CD4-positive, alpha-beta memory T cell (primary cell): ENCODE measurements around the gene VIPR2. TPM values are rescaled to one million over a fixed set of nuclear protein-coding genes. Genes with fewer than 3 reads are reported as not detected.
"Not testable (repeated sequence)": the region's sequence is repeated elsewhere in the genome, so short reads cannot be mapped to it uniquely, and the experiment has no call there.

Source experiments
- CTCF ChIA-PET: fragments of 350-600 bp; sonication (Branson Sonifier 250); formaldehyde crosslinking; loops from one replicate; lab custom pipeline; 2021; ENCODE audit warnings: inconsistent platforms; ENCODE audit not compliant: partially characterized antibody; lab: Charles Lee
- POLR2A ChIA-PET: fragments of 350-600 bp; sonication (Branson Sonifier 250); formaldehyde crosslinking; loops from one replicate; lab custom pipeline; 2021; ENCODE audit not compliant: partially characterized antibody; lab: Charles Lee
- DNase-seq, 5 donors: peaks; one replicate each; pipeline versions ENCODE4 v3.0.0 to v3.0.0-alpha.2; 2020 to 2022; ENCODE audit warnings: mixed read lengths in 1 of 5
- H3K27ac ChIP-seq: one replicate; pipeline ENCODE4 v1.7.0; 2013; ENCODE audit warnings: low read depth, low read length
- H3K27me3 ChIP-seq: 2 replicates; pipeline ENCODE4 v1.7.0; 2013; ENCODE audit warnings: mild to moderate bottlenecking, low read length, moderate library complexity; ENCODE audit not compliant: insufficient read depth
- H3K36me3 ChIP-seq: 2 replicates; pipeline ENCODE4 v1.7.0; 2013; ENCODE audit warnings: mild to moderate bottlenecking, low read length, moderate library complexity; ENCODE audit not compliant: insufficient read depth
- H3K4me1 ChIP-seq: 2 replicates; pipeline ENCODE4 v1.7.0; 2013; ENCODE audit warnings: mild to moderate bottlenecking, low read length, moderate library complexity; ENCODE audit not compliant: insufficient read depth
- H3K4me3 ChIP-seq, 2 donors: one replicate each; pipeline ENCODE4 v1.7.0; 2013; ENCODE audit warnings: low read length in 2 of 2, mild to moderate bottlenecking in 1 of 2
- H3K9me3 ChIP-seq, 2 donors: one replicate each; pipeline ENCODE4 v1.7.0; 2013; ENCODE audit warnings: low read length in 2 of 2, control low read depth in 1 of 2; ENCODE audit not compliant: control insufficient read depth in 1 of 2
- H3K27ac Mint-ChIP-seq, 7 donors: one replicate each; pipeline ENCODE4 v1.8.0; 2020 to 2021; ENCODE audit warnings: mixed read lengths in 7 of 7, mild to moderate bottlenecking in 6 of 7, inconsistent platforms in 3 of 7, moderate library complexity in 3 of 7
- H3K27me3 Mint-ChIP-seq, 2 donors: one replicate each; pipeline ENCODE4 v1.8.0; 2020 to 2021; ENCODE audit warnings: mixed read lengths in 2 of 2
- H3K36me3 Mint-ChIP-seq, 2 donors: one replicate each; pipeline ENCODE4 v1.8.0; 2020 to 2021; ENCODE audit warnings: mixed read lengths in 2 of 2, inconsistent platforms in 1 of 2, mild to moderate bottlenecking in 1 of 2
- H3K4me1 Mint-ChIP-seq, 4 donors: one replicate each; pipeline ENCODE4 v1.8.0; 2020 to 2021; ENCODE audit warnings: mixed read lengths in 4 of 4, mild to moderate bottlenecking in 1 of 4
- H3K4me3 Mint-ChIP-seq, 8 donors: one replicate each; pipeline ENCODE4 v1.8.0; 2020 to 2021; ENCODE audit warnings: mixed read lengths in 8 of 8, mild to moderate bottlenecking in 7 of 8, moderate library complexity in 6 of 8, inconsistent platforms in 3 of 8
- H3K9me3 Mint-ChIP-seq, 8 donors: one replicate each; pipeline ENCODE4 v1.8.0; 2020 to 2021; ENCODE audit warnings: mixed read lengths in 8 of 8, mild to moderate bottlenecking in 5 of 8, inconsistent platforms in 3 of 8, moderate library complexity in 1 of 8
- intact Hi-C: fragments of 100-400 bp; cut with micrococcal nuclease; formaldehyde crosslinking; loops from one replicate; pipeline ENCODE4 v1.15.1; 2023
- polyA plus RNA-seq, 2 donors: library from polyadenylated mRNA; unstranded; fragments of 300-500 nt; fragmentation: Illumina TruSeq; gene quantifications; one replicate each; pipeline ENCODE4 v1.2.3, GENCODE V29; 2021
- total RNA-seq, 2 experiments: library from RNA; stranded (reverse); gene quantifications; one replicate each; pipeline ENCODE4 v1.2.3, GENCODE V29; 2021

VIPR2 gene
- total and polyA plus RNA-seq, 4 experiments from 2014 or later, result 0.15 to 0.17 TPM; not detected in 2

GRCh38 chr7:159139202-159139601 is 5.5 kb downstream of the VIPR2 start:
- H3K4me3 ChIP-seq, result no peak overlapping the region
- Mint-ChIP-seq H3K27ac (no peak overlapping the region), H3K27me3 (peaks cover 28 to 31% of the 10 kb centered on the region in 2 donors), H3K9me3 (peaks cover 0 to 2% (median 0%) of the 10 kb centered on the region in 8 donors), H3K36me3 (no peaks in the 10 kb centered on the region), H3K4me3 (no peak overlapping the region), H3K4me1 (peaks cover 0 to 6% (median 2%) of the 10 kb centered on the region in 4 donors)
- no peak overlapping the region for H3K27ac ChIP-seq
- H3K27me3 ChIP-seq, result peaks cover 15% of the 10 kb centered on the region
- H3K9me3 ChIP-seq, result no peaks in the 10 kb centered on the region
- POLR2A ChIA-PET, result no interaction called here
- CTCF ChIA-PET, result interaction anchor here (1.1 kb wide), 1 partner anchor 23 kb away, joined by 3 read pairs; no protein-coding TSS in a partner anchor
- intact Hi-C loops, result no loop called here
- peaks cover 8% of the 10 kb centered on the region for H3K4me1 ChIP-seq
- DNase-seq, result no peak
- H3K36me3 ChIP-seq, result no peaks in the 10 kb centered on the region

GRCh38 chr7:159138508-159138907 is 6.2 kb downstream of the VIPR2 start:
- DNase-seq, result no peak
- ChIA-PET POLR2A (no interaction called here), CTCF (no interaction called here)
- H3K9me3 Mint-ChIP-seq, result peaks cover 0 to 2% (median 0%) of the 10 kb centered on the region in 8 donors
- H3K27me3 Mint-ChIP-seq, result peaks cover 28% of the 10 kb centered on the region in 2 donors
- no peak overlapping the region for H3K27ac Mint-ChIP-seq
- no peak overlapping the region for H3K4me3 Mint-ChIP-seq
- peaks cover 8% of the 10 kb centered on the region for H3K27me3 ChIP-seq
- no peak overlapping the region for H3K4me3 ChIP-seq
- H3K9me3 ChIP-seq, result no peaks in the 10 kb centered on the region
- H3K4me1 ChIP-seq, result peaks cover 1% of the 10 kb centered on the region
- H3K4me1 Mint-ChIP-seq, result peaks cover 0 to 1% (median 0%) of the 10 kb centered on the region in 4 donors
- intact Hi-C loops, result no loop called here
- H3K36me3 Mint-ChIP-seq, result no peaks in the 10 kb centered on the region
- no peak overlapping the region for H3K27ac ChIP-seq
- H3K36me3 ChIP-seq, result no peaks in the 10 kb centered on the region

DNA sequence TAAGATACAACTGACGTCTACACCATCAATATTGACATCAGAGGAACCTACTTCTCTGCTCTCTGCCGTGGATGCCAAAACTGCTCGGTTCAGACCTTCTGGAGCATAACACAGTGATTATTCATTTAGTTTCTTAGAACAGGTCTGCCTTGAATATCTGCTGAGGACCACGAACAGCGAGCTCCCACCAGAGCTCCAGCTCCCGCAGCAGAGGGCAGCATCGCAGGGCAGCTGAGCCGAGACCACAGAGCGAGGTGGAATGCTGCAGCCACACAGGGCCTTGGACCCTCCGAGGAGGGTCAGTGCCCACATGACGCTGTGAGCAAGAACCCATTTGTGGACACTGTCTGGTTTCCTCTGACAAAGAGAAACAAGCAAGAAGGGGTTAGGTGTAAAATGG is 6.8 kb downstream of the VIPR2 start:
- ChIA-PET POLR2A (no interaction called here), CTCF (no interaction called here)
- Histone ChIP-seq H3K9me3 (no peaks in the 10 kb centered on the region), H3K27me3 (peaks cover 2% of the 10 kb centered on the region), H3K4me3 (no peak overlapping the region), H3K4me1 (no peaks in the 10 kb centered on the region), H3K36me3 (no peaks in the 10 kb centered on the region), H3K27ac (no peak overlapping the region)
- no peak for DNase-seq
- H3K4me3 Mint-ChIP-seq, result no peak overlapping the region
- peaks cover 24 to 30% of the 10 kb centered on the region in 2 donors for H3K27me3 Mint-ChIP-seq
- no peaks in the 10 kb centered on the region for H3K36me3 Mint-ChIP-seq
- peak overlapping the region in 1 of 7 donors; percentile 38 for H3K27ac Mint-ChIP-seq
- H3K4me1 Mint-ChIP-seq, result peaks cover 0 to 1% (median 0%) of the 10 kb centered on the region in 4 donors
- peaks cover 0 to 2% (median 0%) of the 10 kb centered on the region in 8 donors for H3K9me3 Mint-ChIP-seq
- intact Hi-C loops, result no loop called here

DNA sequence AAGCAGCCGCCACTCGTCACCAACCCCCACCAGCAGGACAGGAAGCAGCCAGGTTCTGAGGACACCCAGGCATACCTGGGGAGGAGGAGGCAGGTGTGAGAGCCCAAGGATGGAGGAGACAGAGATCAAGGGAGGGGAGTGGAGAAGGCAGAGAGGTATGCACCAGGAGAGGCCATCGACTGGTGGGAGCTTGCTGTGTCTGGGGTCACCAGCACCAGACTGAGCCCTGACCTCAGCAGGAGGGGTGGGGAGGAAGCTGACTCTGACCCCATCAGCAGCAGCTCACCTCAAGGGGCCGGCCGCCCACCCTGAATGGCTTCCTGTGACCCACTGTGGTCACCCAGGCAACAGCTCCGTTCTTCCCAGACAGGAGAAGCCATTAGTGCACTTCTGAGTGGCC is 7.8 kb downstream of the VIPR2 start:
- Histone ChIP-seq H3K36me3 (no peaks in the 10 kb centered on the region), H3K27me3 (no peaks in the 10 kb centered on the region), H3K9me3 (no peaks in the 10 kb centered on the region), H3K4me3 (no peak overlapping the region), H3K4me1 (no peaks in the 10 kb centered on the region), H3K27ac (no peak overlapping the region)
- no peaks in the 10 kb centered on the region for H3K36me3 Mint-ChIP-seq
- H3K9me3 Mint-ChIP-seq, result no peaks in the 10 kb centered on the region
- H3K4me1 Mint-ChIP-seq, result no peaks in the 10 kb centered on the region
- intact Hi-C loops, result no loop called here
- DNase-seq, result no peak
- ChIA-PET POLR2A (no interaction called here), CTCF (no interaction called here)
- peaks cover 16 to 28% of the 10 kb centered on the region in 2 donors for H3K27me3 Mint-ChIP-seq
- no peak overlapping the region for H3K4me3 Mint-ChIP-seq
- peak overlapping the region in 1 of 7 donors; percentile 62 for H3K27ac Mint-ChIP-seq

DNA sequence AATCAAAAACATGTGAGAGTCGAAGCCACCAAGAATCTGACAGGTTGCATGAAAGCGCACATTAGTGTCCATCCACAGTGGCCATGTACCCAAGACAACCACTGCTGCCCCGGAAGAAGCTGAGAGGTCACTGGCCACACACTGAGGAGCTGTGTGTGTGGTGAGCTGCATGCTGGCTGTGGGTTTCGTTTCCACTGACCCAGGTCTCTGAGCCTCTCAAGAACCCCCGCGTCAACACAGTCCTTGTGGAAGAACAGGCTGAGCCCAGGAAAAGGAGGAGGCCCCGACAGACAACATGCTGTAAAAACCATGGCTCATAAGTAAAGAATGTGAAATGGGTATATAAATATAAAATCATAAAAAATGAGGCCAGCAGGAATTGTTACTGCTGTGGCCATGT is 8.2 kb downstream of the VIPR2 start:
- no peaks in the 10 kb centered on the region for H3K36me3 Mint-ChIP-seq
- CTCF ChIA-PET, result no interaction called here
- no peak overlapping the region for H3K27ac ChIP-seq
- peaks cover 12 to 24% of the 10 kb centered on the region in 2 donors for H3K27me3 Mint-ChIP-seq
- no peaks in the 10 kb centered on the region for H3K4me1 Mint-ChIP-seq
- H3K4me1 ChIP-seq, result no peaks in the 10 kb centered on the region
- H3K9me3 ChIP-seq, result no peaks in the 10 kb centered on the region
- intact Hi-C loops, result no loop called here
- H3K27ac Mint-ChIP-seq, result peak overlapping the region in 1 of 7 donors; percentile 62
- DNase-seq, result no peak
- H3K9me3 Mint-ChIP-seq, result peaks cover 0 to under 1% (median 0%) of the 10 kb centered on the region in 8 donors
- no peaks in the 10 kb centered on the region for H3K27me3 ChIP-seq
- POLR2A ChIA-PET, result no interaction called here
- no peaks in the 10 kb centered on the region for H3K36me3 ChIP-seq
- H3K4me3 Mint-ChIP-seq, result no peak overlapping the region
- no peak overlapping the region for H3K4me3 ChIP-seq

- ChIA-PET CTCF (no interaction called here), POLR2A (no interaction called here)
- no peak for DNase-seq
- no peaks in the 10 kb centered on the region for H3K36me3 Mint-ChIP-seq
- Histone ChIP-seq H3K27ac (no peak overlapping the region), H3K27me3 (no peaks in the 10 kb centered on the region), H3K4me3 (no peak overlapping the region), H3K9me3 (no peaks in the 10 kb centered on the region), H3K36me3 (no peaks in the 10 kb centered on the region), H3K4me1 (no peaks in the 10 kb centered on the region)
- no peak overlapping the region for H3K27ac Mint-ChIP-seq
- H3K4me1 Mint-ChIP-seq, result no peaks in the 10 kb centered on the region
- intact Hi-C loops, result no loop called here
- no peak overlapping the region for H3K4me3 Mint-ChIP-seq
- H3K27me3 Mint-ChIP-seq, result peaks cover 12 to 24% of the 10 kb centered on the region in 2 donors
- peaks cover 0 to 2% (median 0%) of the 10 kb centered on the region in 8 donors for H3K9me3 Mint-ChIP-seq
Observed at GRCh38 chr7:159136013-159136412, 8.7 kb downstream of the VIPR2 start.

DNA sequence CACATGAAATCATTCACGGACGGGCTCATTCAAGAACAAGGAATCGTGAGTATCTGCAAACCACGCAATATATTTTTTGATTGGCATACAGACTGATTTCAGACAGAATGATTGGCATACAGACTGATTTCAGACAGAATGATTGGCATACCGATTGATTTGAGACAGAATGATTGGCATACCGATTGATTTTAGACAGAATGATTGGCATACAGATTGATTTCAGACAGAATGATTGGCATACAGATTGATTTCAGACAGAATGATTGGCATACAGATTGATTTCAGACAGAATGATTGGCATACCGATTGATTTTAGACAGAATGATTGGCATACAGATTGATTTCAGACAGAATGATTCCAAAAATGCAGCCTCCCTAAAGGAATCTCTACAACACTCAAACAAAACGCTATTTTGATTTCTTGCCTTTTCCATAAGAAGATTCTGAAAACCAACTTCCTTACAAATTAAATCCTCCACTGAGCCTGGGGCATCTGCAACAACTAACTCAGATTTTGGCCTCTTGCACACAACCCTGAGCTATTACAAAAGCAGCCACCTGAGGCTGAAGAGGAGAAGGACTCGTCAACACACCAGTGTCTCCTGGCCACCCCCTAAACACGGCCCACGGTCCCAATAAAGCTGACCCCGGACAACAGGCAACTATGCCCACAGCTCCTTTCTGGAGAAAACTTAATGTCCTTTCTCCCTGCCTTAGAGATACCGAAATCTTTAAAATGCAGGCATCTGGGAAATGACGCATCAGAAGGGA is 11.8 kb downstream of the VIPR2 start:
- intact Hi-C loops, H3K4me1 ChIP-seq, H3K4me1 Mint-ChIP-seq, H3K27ac Mint-ChIP-seq, H3K27me3 Mint-ChIP-seq, DNase-seq, H3K36me3 Mint-ChIP-seq, H3K27me3 ChIP-seq, H3K27ac ChIP-seq, H3K36me3 ChIP-seq, POLR2A ChIA-PET, H3K9me3 Mint-ChIP-seq, H3K4me3 ChIP-seq, H3K4me3 Mint-ChIP-seq, H3K9me3 ChIP-seq: not testable (repeated sequence)
- CTCF ChIA-PET, result interaction anchor here (1.4 kb wide), 1 partner anchor 30 kb away, joined by 3 read pairs; no protein-coding TSS in a partner anchor
